NCI-H2081 (cell line): ENCODE measurements around the gene ACSF3.
A peak's percentile ranks its signal among the peaks of the same experiment; 100 is the strongest.

ENCODE experiments used
- DNase-seq, 2 experiments: peaks; one replicate each; lab custom pipeline; 2025; lab: John Stamatoyannopoulos, UW

The ACSF3 gene

DNA sequence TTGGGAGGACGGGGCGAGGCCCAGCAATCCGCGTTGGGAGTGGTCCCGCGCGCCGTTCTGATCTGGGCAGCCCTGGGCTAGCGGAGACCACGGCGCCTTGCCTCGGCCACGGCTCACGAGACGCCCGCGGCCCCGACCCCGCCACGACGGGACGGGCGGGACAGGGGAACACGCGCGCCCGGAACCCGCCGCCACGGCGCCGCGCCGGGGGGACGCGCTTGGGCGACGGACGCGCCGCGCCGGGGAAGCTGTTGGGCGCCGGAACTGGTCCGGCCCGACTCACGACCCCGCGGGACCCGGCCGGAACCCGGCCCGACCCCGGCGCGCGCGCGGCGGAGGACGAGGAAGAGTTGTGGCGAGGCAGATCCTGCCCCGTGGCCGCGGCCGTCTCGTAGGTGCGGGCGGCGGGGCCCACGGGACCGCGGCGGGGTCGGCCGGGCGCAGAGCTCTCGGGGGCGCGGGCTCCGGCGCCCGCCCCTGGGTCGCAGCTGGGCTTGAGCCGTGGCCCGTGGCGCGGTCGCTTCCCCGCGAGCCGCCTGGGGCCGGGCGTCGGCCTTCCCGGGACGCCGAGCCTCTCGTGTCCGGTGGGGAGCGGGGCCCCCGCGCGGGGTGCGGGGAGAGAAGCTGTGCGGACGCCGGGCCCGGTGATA, at the start of gene ACSF3:
ACSF3 (plus strand) TSS at position 251 of the 650 bp plus-strand sequence. CDS start 6,830 bp downstream, outside the sequence.
- peak; percentile 41 to 52 for DNase-seq

DNA sequence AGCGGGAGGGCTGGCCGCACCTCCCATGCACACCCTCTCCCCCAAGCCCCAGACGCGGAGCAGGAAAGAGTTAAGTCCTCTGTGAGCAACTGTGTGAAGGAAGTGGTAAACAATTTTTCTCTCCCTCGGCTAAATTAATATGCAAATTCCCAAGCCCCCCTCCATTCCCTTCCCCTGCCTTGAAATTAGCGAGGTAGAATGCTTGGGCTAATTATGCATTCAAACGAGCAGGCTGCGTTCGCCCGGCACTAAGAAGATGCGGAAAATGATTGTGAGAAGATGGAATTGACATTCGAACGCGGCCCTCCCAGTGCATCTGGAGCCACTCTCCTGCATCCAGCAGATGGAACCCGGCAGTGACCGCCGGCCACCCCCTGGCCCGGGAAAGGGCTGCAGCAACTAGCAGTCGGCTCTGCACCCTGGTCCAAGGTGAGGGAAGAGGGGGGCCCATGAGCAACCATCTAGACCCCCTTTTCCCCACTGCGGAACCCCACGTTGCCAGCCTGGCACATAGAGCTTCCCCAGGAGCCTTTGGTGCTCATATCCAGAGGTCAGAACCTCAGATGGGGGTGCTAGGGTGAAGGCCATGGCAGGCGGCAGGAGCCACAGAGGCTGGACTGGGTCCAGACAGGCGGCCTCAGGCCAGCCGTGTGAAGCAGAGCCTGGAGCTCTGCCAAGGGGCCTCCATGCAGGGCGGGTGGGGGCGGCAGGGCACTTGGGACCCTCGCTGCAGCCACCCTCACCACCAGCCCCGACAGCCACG, 49.1 kb upstream of the ACSF3 start:
- no peak for DNase-seq

GRCh38 chr16:89045181-89045815, 48.4 kb upstream of the ACSF3 start:
- no peak for DNase-seq

DNA sequence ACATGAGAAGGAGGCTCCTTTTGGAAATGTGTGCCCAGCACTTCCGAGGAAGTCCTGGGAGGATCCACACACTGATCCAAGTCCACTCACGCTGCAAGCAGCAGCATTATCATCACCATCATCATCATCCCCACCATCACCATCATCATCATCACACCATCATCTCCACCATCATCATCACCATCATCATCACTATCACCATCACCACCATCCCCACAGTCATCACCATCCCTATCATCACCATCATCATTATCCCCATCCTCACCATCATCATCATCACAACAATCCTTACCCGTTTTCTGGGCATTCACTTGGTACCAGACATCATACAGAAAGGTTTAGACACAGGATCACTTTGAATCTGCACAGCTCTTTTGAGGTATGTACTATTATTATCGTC, 47.8 kb upstream of the ACSF3 start:
- DNase-seq = no peak

- no peak for DNase-seq
These were observed 47.2 kb upstream of the ACSF3 start for GRCh38 chr16:89046491-89046890.

GRCh38 chr16:89047331-89048089, 46.1 kb upstream of the ACSF3 start:
- DNase-seq = no peak

DNA sequence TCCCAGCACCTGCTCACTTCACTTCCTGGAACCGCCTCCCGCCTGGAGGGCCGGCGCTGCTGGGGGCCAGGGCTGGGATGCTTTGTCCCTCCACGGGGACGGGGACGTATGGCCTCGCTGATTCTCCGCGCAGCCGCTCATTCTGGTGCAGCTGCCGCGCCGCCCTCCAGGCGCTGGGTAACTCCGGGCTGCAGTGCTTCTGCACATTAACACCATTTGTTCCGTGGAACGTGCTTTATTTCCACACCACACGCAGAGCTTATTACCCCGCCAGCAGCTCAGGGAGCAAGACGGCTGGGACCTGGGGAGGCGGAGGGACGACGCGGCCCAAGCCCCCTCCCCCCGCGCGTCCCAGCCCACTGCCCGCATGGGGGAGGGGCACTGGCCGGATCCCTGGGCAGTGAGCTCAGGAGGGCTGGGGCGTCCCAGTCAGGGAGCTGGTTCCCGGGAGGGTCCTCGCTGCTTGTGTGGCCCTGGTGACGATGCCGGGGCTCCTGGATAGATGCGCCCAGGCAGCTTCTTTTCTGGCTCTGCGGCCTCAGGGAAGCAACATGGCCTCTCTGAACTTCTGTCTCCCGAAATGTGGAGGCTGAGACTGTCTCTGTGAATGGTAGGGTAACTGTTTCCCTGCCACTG, 45.4 kb upstream of the ACSF3 start:
- peak in 1 of 2 experiments; percentile 57 for DNase-seq

- DNase-seq = no peak
These were observed 44.7 kb upstream of the ACSF3 start for GRCh38 chr16:89048871-89049422.

DNA sequence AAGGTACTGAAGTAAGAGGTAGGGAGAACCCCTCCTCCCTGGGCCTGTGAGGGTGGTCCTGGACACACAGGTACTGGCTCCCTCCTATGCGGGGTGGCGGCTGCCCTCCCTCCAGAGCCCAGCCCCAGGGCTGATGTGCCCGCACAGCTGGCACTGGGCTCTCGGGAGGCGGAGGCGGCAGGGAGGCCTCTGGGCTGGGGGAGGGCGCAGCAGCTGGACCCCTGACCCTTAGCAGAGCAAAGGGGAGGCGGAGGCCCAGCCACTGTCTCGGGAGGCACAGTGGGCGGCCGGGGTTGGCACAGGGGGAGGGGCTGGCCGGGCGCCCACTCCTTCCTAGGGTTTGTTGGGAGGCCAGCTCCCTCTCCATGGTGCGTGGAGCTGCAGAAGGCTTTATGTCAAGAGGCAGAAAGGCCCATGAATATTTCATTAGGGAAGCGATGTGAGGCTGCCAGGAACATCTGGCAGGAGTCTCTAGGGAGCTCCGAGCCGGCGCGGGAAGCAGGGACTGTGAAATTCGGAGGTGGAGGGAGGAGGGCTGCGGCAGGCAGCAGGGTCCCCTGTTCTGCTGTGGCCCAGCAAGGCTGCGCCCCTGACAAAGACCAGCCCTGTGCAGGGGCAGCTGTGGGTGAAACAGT, 44.1 kb upstream of the ACSF3 start:
- no peak for DNase-seq

DNA sequence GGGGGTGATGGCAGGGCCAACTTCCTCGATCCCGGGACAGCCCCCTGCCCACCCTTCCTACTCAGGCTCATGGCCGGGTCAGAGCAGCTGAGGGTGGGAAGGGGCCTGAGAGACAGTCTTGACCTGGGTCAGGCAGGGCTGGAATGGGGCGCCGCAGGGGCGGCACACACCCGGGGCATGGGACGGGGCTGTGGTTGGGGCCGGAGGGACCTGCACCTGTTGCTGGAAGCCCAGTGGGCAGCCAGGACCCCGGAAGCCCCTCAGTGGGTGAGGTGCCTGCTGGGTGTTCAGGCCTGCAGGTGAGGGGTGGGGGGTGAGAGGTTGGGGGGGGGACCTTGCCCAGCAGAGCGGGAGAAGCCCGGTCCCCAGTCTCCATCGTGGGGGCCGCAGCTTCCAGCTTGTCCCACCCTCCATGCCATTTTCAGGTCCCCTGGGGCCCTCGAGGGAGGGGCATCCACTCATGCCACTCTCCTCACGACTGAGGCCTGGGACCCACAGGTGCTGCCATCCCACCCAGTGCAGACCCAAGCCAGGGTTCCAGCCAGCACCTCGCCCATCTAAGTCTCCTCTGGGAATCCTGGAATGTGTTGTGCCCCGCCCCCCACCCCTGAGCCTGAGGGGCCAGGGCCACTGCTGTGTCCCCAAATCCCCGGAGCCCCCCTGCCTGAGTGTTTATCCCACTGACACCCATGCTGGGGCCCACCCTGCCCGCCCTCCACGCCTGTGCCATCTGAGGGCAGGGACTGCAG, 43.4 kb upstream of the ACSF3 start:
- DNase-seq = no peak

DNA sequence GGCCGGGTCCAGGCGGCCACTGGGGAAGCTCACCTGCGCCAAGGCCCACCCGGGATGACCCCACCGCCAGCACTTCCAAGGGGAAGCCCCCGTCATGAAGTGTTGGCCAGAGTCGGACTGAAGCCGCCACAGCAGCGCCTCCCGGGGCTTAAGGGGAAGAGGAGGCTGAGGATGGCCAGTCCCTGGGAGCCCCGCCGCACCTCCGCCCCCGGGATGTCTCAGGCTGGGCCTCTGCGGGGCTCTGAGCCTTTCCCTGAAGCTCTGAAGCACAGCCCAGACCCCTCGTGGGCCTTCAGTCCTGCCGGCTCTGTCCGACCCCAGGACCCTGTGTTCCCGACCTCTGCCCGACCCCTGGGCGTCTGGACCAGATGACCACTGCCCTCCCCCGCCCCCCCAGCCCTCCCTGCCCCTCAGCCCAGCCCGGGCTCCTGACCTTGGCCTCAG, 42.8 kb upstream of the ACSF3 start:
- no peak for DNase-seq

DNA sequence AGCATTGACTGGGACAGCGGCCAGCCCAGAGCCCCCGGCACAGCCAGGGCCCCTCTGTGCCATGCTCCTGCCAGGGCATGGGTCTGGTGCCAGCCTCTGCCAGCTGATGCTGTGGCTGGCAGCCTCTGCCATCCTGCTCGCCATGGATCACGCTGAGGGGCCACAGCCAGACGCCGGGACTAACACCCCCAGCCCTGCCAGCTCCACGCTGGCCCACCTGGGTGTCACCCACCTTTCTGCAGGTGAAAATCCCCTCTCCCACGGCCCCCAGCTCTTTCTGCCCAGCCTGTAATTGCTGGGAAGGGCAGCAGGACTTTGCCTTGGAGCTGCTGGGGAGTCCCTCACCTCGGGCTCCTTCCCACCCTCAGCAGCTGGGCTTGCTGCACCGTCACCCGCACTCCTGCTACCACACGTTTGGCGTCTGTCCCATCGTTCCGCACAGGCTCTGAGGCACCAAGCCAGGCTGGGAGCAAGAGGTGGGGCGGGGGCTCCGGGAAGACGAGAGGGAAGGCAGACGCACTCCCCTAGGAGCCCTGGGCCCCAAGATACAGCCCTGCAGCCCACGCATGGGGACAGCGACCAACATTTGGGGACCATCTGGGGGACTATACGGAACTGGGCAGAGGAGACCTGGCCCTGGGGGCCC, 42.0 kb upstream of the ACSF3 start:
- DNase-seq = no peak

- peak in 1 of 2 experiments; percentile 14 for DNase-seq
These were observed 41.3 kb upstream of the ACSF3 start for GRCh38 chr16:89052191-89052889.

DNA sequence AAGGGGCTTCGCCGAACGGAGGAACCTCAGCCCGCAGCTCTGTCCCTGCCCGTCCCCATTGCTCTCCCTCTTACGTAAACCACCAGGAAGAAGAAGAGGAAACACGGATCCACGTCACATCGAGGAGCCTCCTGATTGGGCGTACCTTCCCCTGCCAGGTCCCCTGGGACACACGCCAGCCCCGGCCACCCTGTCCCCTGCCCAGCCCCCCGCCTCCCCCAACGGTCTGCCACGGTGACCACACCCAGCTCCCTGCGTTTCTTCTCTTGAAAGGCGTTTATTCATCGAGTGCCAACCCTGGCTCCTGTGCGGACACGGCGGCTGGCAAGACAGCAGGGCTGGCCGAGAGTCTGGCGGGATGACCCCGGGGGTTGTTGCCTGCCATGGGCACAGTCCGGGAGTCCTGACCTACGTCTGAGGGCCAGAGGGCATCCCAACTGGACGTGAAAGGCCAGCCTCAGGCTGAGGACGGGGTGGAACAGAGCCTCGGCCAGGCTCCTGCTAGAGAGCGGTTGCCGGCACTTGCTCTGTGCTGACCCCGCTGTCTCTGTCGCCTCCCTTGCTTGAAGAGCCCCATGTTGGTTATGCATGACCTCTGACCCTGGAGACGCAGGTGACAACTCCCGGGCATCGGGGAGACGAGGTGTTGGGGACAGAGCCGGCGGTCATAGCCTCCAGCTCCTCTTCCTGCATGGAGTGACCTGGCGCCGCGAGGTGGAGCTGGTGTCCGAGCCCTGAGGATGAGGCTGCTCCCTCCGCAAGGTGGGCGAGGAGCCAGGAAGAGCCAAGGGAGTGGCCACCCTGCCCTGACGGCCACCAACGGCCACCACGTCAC, 40.5 kb upstream of the ACSF3 start:
- DNase-seq = peak; percentile 43 to 57

DNA sequence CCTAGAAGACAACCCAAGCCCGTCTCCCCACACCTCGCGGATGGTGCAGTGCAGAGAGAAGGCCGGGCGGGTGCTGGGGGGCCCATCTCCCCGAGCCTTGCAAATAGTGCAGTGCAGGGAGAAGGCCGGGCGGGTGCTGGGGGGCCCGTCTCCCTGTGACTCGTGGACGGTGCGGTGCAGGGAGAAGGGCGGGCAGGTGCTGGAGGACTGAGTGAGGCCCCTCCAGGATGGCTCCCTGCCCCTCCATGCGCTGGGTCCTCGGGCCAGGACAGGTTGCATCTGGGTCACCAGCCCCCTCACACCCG, 40.0 kb upstream of the ACSF3 start:
- no peak for DNase-seq

- no peak for DNase-seq
These were observed 39.4 kb upstream of the ACSF3 start for GRCh38 chr16:89054261-89054661.

DNA sequence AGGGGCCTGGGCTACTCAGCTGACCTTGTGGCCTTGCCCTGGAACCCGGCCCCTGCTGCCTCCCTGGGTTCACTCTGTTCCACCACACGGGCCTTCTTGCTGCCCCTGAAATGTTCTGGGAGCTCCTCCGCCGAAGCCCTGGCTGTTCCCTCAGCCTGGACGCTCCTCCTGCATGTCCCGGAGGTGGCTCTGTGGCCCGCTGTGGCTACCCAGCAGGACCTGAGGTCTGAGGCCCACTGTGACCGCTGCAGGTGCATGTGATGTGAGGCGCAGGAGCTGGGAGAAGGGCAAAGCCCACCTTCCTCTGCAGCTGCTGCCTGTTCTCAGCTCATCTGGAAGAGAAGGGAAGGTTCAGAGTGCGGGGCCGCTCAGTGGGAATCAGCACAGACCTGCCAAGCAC, 38.9 kb upstream of the ACSF3 start:
- no peak for DNase-seq

- no peak for DNase-seq
These were observed 38.3 kb upstream of the ACSF3 start for GRCh38 chr16:89055313-89055712.
